Lower leg skin (tissue), 4 donors: ENCODE measurements around the gene SLC1A1. TPM values are rescaled to one million over a fixed set of nuclear protein-coding genes. Genes with fewer than 3 reads are reported as not detected.

Experiments
- DNase-seq, 2 donors: peaks; one replicate each; pipeline ENCODE4 v3.0.0-alpha.2; 2019; ENCODE audit warnings: low spot score in 2 of 2
- H3K4me3 ChIP-seq: fragments of 200-600 bp; sonication (generic); 2 replicates; pipeline ENCODE4 v1.5.1; 2017; ENCODE audit warnings: mild to moderate bottlenecking, low read depth; ENCODE audit not compliant: poor library complexity, severe bottlenecking
- POLR2A ChIP-seq, 2 donors: fragments of 450-650 bp; IDR thresholded peaks; one replicate each; pipeline ENCODE4 v1.6.1; 2016 to 2017; ENCODE audit warnings: antibody characterized with exemption in 2 of 2, mild to moderate bottlenecking in 1 of 2, moderate library complexity in 1 of 2
- WGBS, 2 donors: methylation state at CpG; one replicate each; pipeline ENCODE4 v1.1.5; 2018; 5-methylcytosine and 5-hydroxymethylcytosine counted together
- intact Hi-C: fragments of 100-400 bp; cut with DNase I; formaldehyde crosslinking; loops from one replicate; pipeline ENCODE4 v1.15.0; 2023; ENCODE audit warnings: low total_unique reads
- total RNA-seq, 4 donors: library from RNA; depleted of rRNA; stranded (reverse); fragments of >200 nt; gene quantifications; one replicate each; pipeline ENCODE4 v1.1.0, GENCODE V29; 2016
- TF ChIP-seq, protein P1 (sequence below), 3 donors: fragments of 450-650 bp; IDR thresholded peaks; one replicate each; pipeline ENCODE4 v1.5.1; 2016; ENCODE audit warnings: antibody characterized with exemption in 3 of 3, mild to moderate bottlenecking in 3 of 3, moderate library complexity in 2 of 3

Gene SLC1A1
- total RNA-seq, 4 donors from 2014 or later, result 1.1 to 2.2 (median 2.0) TPM

DNA sequence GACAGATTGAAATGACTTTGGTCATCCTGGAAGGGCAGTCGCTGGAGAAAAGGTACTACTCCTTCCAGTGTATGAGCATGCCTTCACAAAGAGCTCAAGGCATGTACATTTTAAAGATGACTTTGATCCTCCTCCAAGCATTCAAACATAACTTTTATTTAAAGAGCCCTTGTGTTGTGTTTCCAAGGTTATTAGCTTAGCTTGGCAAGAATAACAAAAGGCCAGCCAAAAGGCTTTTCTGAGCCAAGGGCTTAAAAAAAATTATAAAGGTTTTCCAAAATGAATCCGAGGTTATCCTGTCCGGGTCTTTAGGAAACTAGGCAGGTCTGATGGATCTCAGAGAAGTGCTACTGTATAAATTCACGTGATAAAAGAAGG lies 100.8 kb downstream of the SLC1A1 start:
- TF ChIP-seq, protein P1, sequence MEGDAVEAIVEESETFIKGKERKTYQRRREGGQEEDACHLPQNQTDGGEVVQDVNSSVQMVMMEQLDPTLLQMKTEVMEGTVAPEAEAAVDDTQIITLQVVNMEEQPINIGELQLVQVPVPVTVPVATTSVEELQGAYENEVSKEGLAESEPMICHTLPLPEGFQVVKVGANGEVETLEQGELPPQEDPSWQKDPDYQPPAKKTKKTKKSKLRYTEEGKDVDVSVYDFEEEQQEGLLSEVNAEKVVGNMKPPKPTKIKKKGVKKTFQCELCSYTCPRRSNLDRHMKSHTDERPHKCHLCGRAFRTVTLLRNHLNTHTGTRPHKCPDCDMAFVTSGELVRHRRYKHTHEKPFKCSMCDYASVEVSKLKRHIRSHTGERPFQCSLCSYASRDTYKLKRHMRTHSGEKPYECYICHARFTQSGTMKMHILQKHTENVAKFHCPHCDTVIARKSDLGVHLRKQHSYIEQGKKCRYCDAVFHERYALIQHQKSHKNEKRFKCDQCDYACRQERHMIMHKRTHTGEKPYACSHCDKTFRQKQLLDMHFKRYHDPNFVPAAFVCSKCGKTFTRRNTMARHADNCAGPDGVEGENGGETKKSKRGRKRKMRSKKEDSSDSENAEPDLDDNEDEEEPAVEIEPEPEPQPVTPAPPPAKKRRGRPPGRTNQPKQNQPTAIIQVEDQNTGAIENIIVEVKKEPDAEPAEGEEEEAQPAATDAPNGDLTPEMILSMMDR (IDR thresholded peaks at IDR 0.05), result no peak
- TF ChIP-seq POLR2A (IDR thresholded peaks at IDR 0.05), result no peak
- no peak overlapping the region for H3K4me3 ChIP-seq
- no peak for DNase-seq
- WGBS, 2 donors, result 24 to 33% methylated on average over 4 of the region's 4 CpGs
- intact Hi-C loops, result no loop called here

GRCh38 chr9:4592295-4592694 lies 102.0 kb downstream of the SLC1A1 start:
- TF ChIP-seq, protein P1 (IDR thresholded peaks at IDR 0.05), result no peak
- no peak for TF ChIP-seq POLR2A (IDR thresholded peaks at IDR 0.05)
- no peak overlapping the region for H3K4me3 ChIP-seq
- DNase-seq, result no peak
- WGBS, 2 donors, result 68% methylated on average over 3 of the region's 3 CpGs
- intact Hi-C loops, result no loop called here

DNA sequence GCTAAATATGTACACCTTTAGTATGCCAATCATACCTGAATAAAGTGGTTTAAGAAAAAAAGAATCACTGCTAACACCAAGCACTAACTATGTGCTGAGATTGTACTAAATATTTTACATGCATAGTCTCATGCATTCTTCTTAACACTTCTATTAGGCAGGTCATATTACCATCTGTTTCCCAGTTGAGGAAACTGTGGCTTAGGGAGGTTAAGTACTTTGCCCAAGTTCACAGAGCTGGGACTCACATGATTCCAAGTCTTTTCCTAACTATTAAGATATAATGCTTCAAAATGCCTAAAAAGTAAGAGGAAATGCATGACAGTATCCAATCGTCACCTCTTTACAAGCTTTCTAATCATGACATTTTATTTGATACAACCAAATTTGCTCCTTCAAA lies 102.6 kb downstream of the SLC1A1 start:
- 84 to 88% methylated on average over 1 of the region's 1 CpG for WGBS, 2 donors
- no peak overlapping the region for H3K4me3 ChIP-seq
- intact Hi-C loops, result no loop called here
- no peak for DNase-seq
- no peak for TF ChIP-seq POLR2A (IDR thresholded peaks at IDR 0.05)
- TF ChIP-seq, protein P1 (IDR thresholded peaks at IDR 0.05), result no peak

DNA sequence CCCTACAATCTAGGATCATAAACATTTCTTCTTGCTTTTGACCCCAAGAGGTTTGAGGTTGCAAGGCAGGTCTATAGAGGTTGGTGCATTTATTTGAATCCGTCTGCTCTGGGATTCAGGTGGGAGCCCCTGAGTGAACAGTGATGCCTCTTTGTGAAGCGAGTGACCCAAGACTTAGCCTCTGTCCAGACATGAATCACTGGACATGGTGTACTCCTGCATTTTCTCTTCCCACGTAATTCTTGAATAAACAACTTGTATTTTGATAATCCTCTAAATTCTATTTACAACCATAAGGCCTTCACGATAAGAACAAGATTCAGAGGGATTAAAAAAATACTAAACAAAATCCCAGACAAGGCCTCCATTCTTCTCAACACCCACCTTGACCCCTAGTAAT lies 104.3 kb downstream of the SLC1A1 start:
- 94 to 95% methylated on average over 4 of the region's 4 CpGs for WGBS, 2 donors
- DNase-seq, result no peak
- intact Hi-C loops, result no loop called here
- H3K4me3 ChIP-seq, result no peak overlapping the region
- TF ChIP-seq POLR2A (IDR thresholded peaks at IDR 0.05), result no peak

DNA sequence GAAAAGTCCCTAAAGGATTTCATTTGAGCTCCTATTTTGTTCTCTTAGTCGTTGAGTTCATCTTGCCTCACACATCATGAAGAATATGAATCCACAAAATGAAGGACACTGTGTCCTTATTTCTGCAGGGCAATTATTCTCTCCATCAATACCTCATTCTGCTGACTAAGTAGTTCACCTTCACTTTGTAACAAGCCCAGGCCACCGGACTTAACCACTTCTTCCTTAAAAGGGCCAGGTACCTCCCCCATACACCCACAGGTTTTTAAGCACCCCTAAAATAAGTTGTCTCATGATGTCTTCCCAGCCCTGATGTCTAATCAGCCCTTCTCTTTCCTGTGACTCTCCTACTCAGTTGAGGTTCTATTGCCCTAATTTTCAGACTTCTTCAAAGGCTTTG lies 104.7 kb downstream of the SLC1A1 start:
- no peak for DNase-seq
- no peak overlapping the region for H3K4me3 ChIP-seq
- WGBS, 2 donors, result 86 to 93% methylated on average over 2 of the region's 2 CpGs
- TF ChIP-seq POLR2A (IDR thresholded peaks at IDR 0.05), result no peak
- TF ChIP-seq, protein P1 (IDR thresholded peaks at IDR 0.05), result no peak
- intact Hi-C loops, result no loop called here

GRCh38 chr9:4596165-4596922 lies 106.1 kb downstream of the SLC1A1 start:
- intact Hi-C loops, result no loop called here
- DNase-seq, result no peak
- TF ChIP-seq, protein P1 (IDR thresholded peaks at IDR 0.05), result no peak
- TF ChIP-seq POLR2A (IDR thresholded peaks at IDR 0.05), result no peak
- no peak overlapping the region for H3K4me3 ChIP-seq
- 66 to 69% methylated on average over 11 of the region's 11 CpGs for WGBS, 2 donors
